Neuronal stem cell (in vitro differentiated cells): ENCODE data around the gene RTF1.

Experiments used
- DNase-seq: peaks from one replicate; pipeline ENCODE4 v3.0.0-alpha.2; 2013; ENCODE audit warnings: low spot score
- H2AFZ ChIP-seq: one replicate; pipeline ENCODE4 v1.6.1; 2013; ENCODE audit warnings: mild to moderate bottlenecking, low read length, inconsistent platforms
- H2AK5ac ChIP-seq: 2 replicates; pipeline ENCODE4 v1.6.1; 2013; ENCODE audit warnings: low read depth, mild to moderate bottlenecking, inconsistent platforms, low read length, moderate library complexity, mixed read lengths
- H2BK120ac ChIP-seq: 2 replicates; pipeline ENCODE4 v1.6.1; 2013; ENCODE audit warnings: low read depth, mild to moderate bottlenecking, inconsistent platforms, low read length, moderate library complexity, mixed read lengths
- H2BK12ac ChIP-seq: one replicate; pipeline ENCODE4 v1.6.1; 2013; ENCODE audit warnings: low read length, inconsistent platforms
- H2BK15ac ChIP-seq: 2 replicates; pipeline ENCODE4 v1.6.1; 2013; ENCODE audit warnings: mild to moderate bottlenecking, low read length, inconsistent platforms, mixed read lengths
- H2BK5ac ChIP-seq: one replicate; pipeline ENCODE4 v1.6.1; 2013; ENCODE audit warnings: inconsistent platforms, mild to moderate bottlenecking, low read length, moderate library complexity
- H3K14ac ChIP-seq: one replicate; pipeline ENCODE4 v1.6.1; 2013; ENCODE audit warnings: low read length, inconsistent platforms
- H3K18ac ChIP-seq: 2 replicates; pipeline ENCODE4 v1.6.1; 2013; ENCODE audit warnings: low read length, inconsistent platforms
- H3K23ac ChIP-seq: 2 replicates; pipeline ENCODE4 v1.6.1; 2013; ENCODE audit warnings: low read depth, mild to moderate bottlenecking, mixed read lengths, low read length, inconsistent platforms; ENCODE audit not compliant: poor library complexity
- H3K27ac ChIP-seq: replicated peaks from 3 replicates; pipeline ENCODE4 v1.5.1; 2013; ENCODE audit warnings: low read length, inconsistent platforms
- H3K27me3 ChIP-seq, 3 experiments: 2 replicates each; pipeline ENCODE4 v1.6.1; 2013; ENCODE audit warnings: low read length in 3 of 3, mild to moderate bottlenecking in 2 of 3, inconsistent platforms in 1 of 3, low read depth in 1 of 3, mixed read lengths in 1 of 3, moderate library complexity in 1 of 3; ENCODE audit not compliant: control insufficient read depth in 3 of 3, insufficient read depth in 3 of 3
- H3K36me3 ChIP-seq, 2 donors: replicated peaks in 1 of 2; 2 replicates each; pipeline ENCODE4 v1.6.1; 2013; ENCODE audit warnings: low read length in 2 of 2; ENCODE audit not compliant: control insufficient read depth in 2 of 2, insufficient read depth in 2 of 2
- H3K4ac ChIP-seq: 2 replicates; pipeline ENCODE4 v1.6.1; 2013; ENCODE audit warnings: inconsistent platforms, mild to moderate bottlenecking, low read length, moderate library complexity
- H3K4me1 ChIP-seq, 2 donors: 1 replicate in 1 of 2; 2 replicates in 1 of 2; pipeline ENCODE4 v1.6.1; 2013; ENCODE audit warnings: low read length in 2 of 2, low read depth in 1 of 2; ENCODE audit not compliant: control insufficient read depth in 2 of 2, insufficient read depth in 1 of 2
- H3K4me2 ChIP-seq: one replicate; pipeline ENCODE4 v1.6.1; 2013; ENCODE audit warnings: mild to moderate bottlenecking, low read length, inconsistent platforms; ENCODE audit not compliant: insufficient read depth, poor library complexity, severe bottlenecking
- H3K4me3 ChIP-seq, 2 donors: 2 replicates each; pipeline ENCODE4 v1.5.1; 2013; ENCODE audit warnings: low read length in 2 of 2, mild to moderate bottlenecking in 2 of 2, inconsistent platforms in 1 of 2, moderate library complexity in 1 of 2
- H3K79me1 ChIP-seq: one replicate; pipeline ENCODE4 v1.6.1; 2013; ENCODE audit warnings: low read depth, mild to moderate bottlenecking, inconsistent platforms, low read length, moderate library complexity
- H3K9ac ChIP-seq: one replicate; pipeline ENCODE4 v1.6.1; 2013; ENCODE audit warnings: mild to moderate bottlenecking, low read depth, low read length, inconsistent platforms; ENCODE audit not compliant: poor library complexity
- H3K9me3 ChIP-seq, 2 donors: replicated peaks in 1 of 2; 2 replicates each; pipeline versions ENCODE3 to v1.6.1; 2013; ENCODE audit warnings: low read length in 2 of 2, mild to moderate bottlenecking in 2 of 2, inconsistent platforms in 1 of 2, low read depth in 1 of 2, mixed read lengths in 1 of 2, moderate library complexity in 1 of 2; ENCODE audit not compliant: control insufficient read depth in 2 of 2, insufficient read depth in 1 of 2
- H4K8ac ChIP-seq: one replicate; pipeline ENCODE4 v1.6.1; 2013; ENCODE audit warnings: low read depth, mild to moderate bottlenecking, inconsistent platforms, low read length, moderate library complexity
- H4K91ac ChIP-seq: one replicate; pipeline ENCODE4 v1.6.1; 2013; ENCODE audit warnings: low read length, low read depth, mild to moderate bottlenecking, inconsistent platforms; ENCODE audit not compliant: poor library complexity
- WGBS, 2 donors: extraction: QIAGEN DNeasy Blood & Tissue Kit; methylation state at CpG; one replicate each; pipeline ENCODE4 v1.1.7; 2013; ENCODE audit warnings: missing lambda C conversion rate in 2 of 2, mixed read lengths in 1 of 2; ENCODE audit not compliant: insufficient read length in 2 of 2, insufficient replicate concordance in 1 of 2; ENCODE audit errors: extremely low coverage in 2 of 2; 5-methylcytosine and 5-hydroxymethylcytosine counted together

The RTF1 gene

DNA sequence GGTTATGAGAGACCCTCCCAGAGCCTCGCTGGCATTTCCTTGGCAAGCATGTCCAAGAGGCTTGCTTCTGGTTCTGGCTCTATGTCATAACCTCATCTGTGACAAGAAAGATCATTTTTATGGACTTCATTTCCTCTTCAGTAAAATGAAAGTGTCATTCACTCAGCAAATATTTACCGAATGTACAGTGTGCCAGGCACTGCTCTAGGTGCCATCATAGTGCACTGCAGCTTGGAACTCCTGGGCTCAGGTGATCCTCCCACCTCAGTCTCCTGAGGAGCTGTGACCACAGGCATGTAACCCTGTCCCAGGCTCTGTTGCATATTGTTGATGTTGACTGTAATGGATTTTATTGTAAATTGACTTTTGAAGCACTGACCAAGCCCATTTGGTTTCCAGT lies 58.0 kb downstream of the RTF1 start:
- H3K14ac ChIP-seq = no peak overlapping the region
- H3K79me1 ChIP-seq = no peaks in the 10 kb centered on the region
- no peak for DNase-seq
- H3K4me3 ChIP-seq = no peak overlapping the region
- no peak overlapping the region for H2BK5ac ChIP-seq
- no peaks in the 10 kb centered on the region for H3K4me1 ChIP-seq
- no peak overlapping the region for H2AK5ac ChIP-seq
- H2AFZ ChIP-seq = no peak overlapping the region
- no peak overlapping the region for H3K9ac ChIP-seq
- H4K8ac ChIP-seq = no peak overlapping the region
- H3K27me3 ChIP-seq = no peaks in the 10 kb centered on the region
- no peak overlapping the region for H3K23ac ChIP-seq
- H2BK15ac ChIP-seq = no peak overlapping the region
- no CpG with 5 or more reads among the region's 2 CpGs for WGBS, 2 donors
- no peak overlapping the region for H3K27ac ChIP-seq
- peaks cover 47 to 94% of the 10 kb centered on the region in 2 donors for H3K36me3 ChIP-seq
- H3K18ac ChIP-seq = no peak overlapping the region
- H3K9me3 ChIP-seq = no peaks in the 10 kb centered on the region
- no peak overlapping the region for H3K4me2 ChIP-seq
- no peak overlapping the region for H4K91ac ChIP-seq
- H2BK120ac ChIP-seq = no peak overlapping the region
- H2BK12ac ChIP-seq = no peak overlapping the region
- H3K4ac ChIP-seq = no peak overlapping the region

- no peak overlapping the region for H2BK5ac ChIP-seq
- H3K9me3 ChIP-seq = no peaks in the 10 kb centered on the region
- H3K36me3 ChIP-seq = peaks cover 52 to 95% of the 10 kb centered on the region in 2 donors
- H4K91ac ChIP-seq = no peak overlapping the region
- no peaks in the 10 kb centered on the region for H3K79me1 ChIP-seq
- no peak overlapping the region for H2BK12ac ChIP-seq
- no peak overlapping the region for H3K18ac ChIP-seq
- H2BK15ac ChIP-seq = no peak overlapping the region
- WGBS, 2 donors = no CpG with 5 or more reads among the region's 5 CpGs
- H3K4me3 ChIP-seq = no peak overlapping the region
- no peak overlapping the region for H2AFZ ChIP-seq
- H3K14ac ChIP-seq = no peak overlapping the region
- H3K27me3 ChIP-seq = no peaks in the 10 kb centered on the region
- H2AK5ac ChIP-seq = no peak overlapping the region
- no peak overlapping the region for H3K9ac ChIP-seq
- H3K4me2 ChIP-seq = no peak overlapping the region
- H2BK120ac ChIP-seq = no peak overlapping the region
- H3K4me1 ChIP-seq = no peaks in the 10 kb centered on the region
- H4K8ac ChIP-seq = no peak overlapping the region
- DNase-seq = no peak
- H3K27ac ChIP-seq = no peak overlapping the region
- H3K23ac ChIP-seq = no peak overlapping the region
- H3K4ac ChIP-seq = no peak overlapping the region
Measured at GRCh38 chr15:41476416-41477048, 59.6 kb downstream of the RTF1 start.

GRCh38 chr15:41480396-41481140 lies 63.7 kb downstream of the RTF1 start:
- H3K9me3 ChIP-seq = peaks cover 0 to 2% of the 10 kb centered on the region in 2 donors
- no peak overlapping the region for H2BK15ac ChIP-seq
- H2BK120ac ChIP-seq = no peak overlapping the region
- H3K4me1 ChIP-seq = no peaks in the 10 kb centered on the region
- peak overlapping the region in 1 of 2 donors; percentile 18 for H3K4me3 ChIP-seq
- no peak overlapping the region for H4K8ac ChIP-seq
- H3K14ac ChIP-seq = no peak overlapping the region
- H3K79me1 ChIP-seq = no peaks in the 10 kb centered on the region
- H2AK5ac ChIP-seq = no peak overlapping the region
- H3K4me2 ChIP-seq = no peak overlapping the region
- no peak overlapping the region for H4K91ac ChIP-seq
- H3K23ac ChIP-seq = no peak overlapping the region
- no peak overlapping the region for H3K4ac ChIP-seq
- no peak overlapping the region for H3K9ac ChIP-seq
- no CpG with 5 or more reads among the region's 12 CpGs for whole genome bisulfite sequencing, 2 donors
- DNase-seq = no peak
- no peak overlapping the region for H3K18ac ChIP-seq
- H2AFZ ChIP-seq = no peak overlapping the region
- H3K27ac ChIP-seq = no peak overlapping the region
- H2BK12ac ChIP-seq = no peak overlapping the region
- no peak overlapping the region for H2BK5ac ChIP-seq
- H3K36me3 ChIP-seq = peaks cover 46 to 89% of the 10 kb centered on the region in 2 donors
- H3K27me3 ChIP-seq = no peaks in the 10 kb centered on the region

GRCh38 chr15:41482110-41482877 lies 65.4 kb downstream of the RTF1 start:
- Histone ChIP-seq H3K18ac (no peak overlapping the region), H4K91ac (no peak overlapping the region), H3K4ac (no peak overlapping the region), H3K14ac (no peak overlapping the region), H3K79me1 (no peaks in the 10 kb centered on the region), H3K9me3 (peaks cover 0 to 2% of the 10 kb centered on the region in 2 donors), H3K4me1 (peaks cover 0 to 2% of the 10 kb centered on the region in 2 donors), H3K9ac (no peak overlapping the region), H2AFZ (no peak overlapping the region), H2BK5ac (no peak overlapping the region), H2BK120ac (no peak overlapping the region), H2AK5ac (no peak overlapping the region), H3K4me3 (no peak overlapping the region), H3K27me3 (no peaks in the 10 kb centered on the region), H4K8ac (no peak overlapping the region), H3K4me2 (no peak overlapping the region), H3K23ac (no peak overlapping the region), H3K36me3 (peaks cover 32 to 72% of the 10 kb centered on the region in 2 donors), H2BK15ac (no peak overlapping the region), H3K27ac (no peak overlapping the region), H2BK12ac (no peak overlapping the region)
- no CpG with 5 or more reads among the region's 9 CpGs for WGBS, 2 donors
- no peak for DNase-seq
